GM10266 (cell line): Measurements from ENCODE around the gene SMCO3.

ENCODE experiments used
- DNase-seq: peaks from one replicate; pipeline ENCODE4 v3.0.0; 2012; ENCODE audit errors: extremely low spot score
- CTCF ChIP-seq: IDR thresholded peaks from 2 replicates; pipeline ENCODE4 v1.5.1; 2012; ENCODE audit warnings: mild to moderate bottlenecking, low read depth; ENCODE audit not compliant: control insufficient read depth, insufficient read depth; ENCODE audit errors: missing control alignments

Gene SMCO3

GRCh38 chr12:14841761-14842160, 27.8 kb upstream of the SMCO3 start:
- DNase-seq = no peak
- TF ChIP-seq CTCF = no peak

GRCh38 chr12:14840616-14841015, 26.6 kb upstream of the SMCO3 start:
- TF ChIP-seq CTCF = no peak
- DNase-seq = no peak

GRCh38 chr12:14839262-14839661, 25.3 kb upstream of the SMCO3 start:
- no peak for DNase-seq
- no peak for TF ChIP-seq CTCF

GRCh38 chr12:14836336-14837210, 22.6 kb upstream of the SMCO3 start:
- no peak for TF ChIP-seq CTCF
- no peak for DNase-seq

- no peak for TF ChIP-seq CTCF
- DNase-seq = no peak
Measured at GRCh38 chr12:14834509-14834908, 20.5 kb upstream of the SMCO3 start.

GRCh38 chr12:14833952-14834351, 20.0 kb upstream of the SMCO3 start:
- no peak for TF ChIP-seq CTCF
- no peak for DNase-seq

GRCh38 chr12:14833336-14833735, 19.4 kb upstream of the SMCO3 start:
- no peak for TF ChIP-seq CTCF
- no peak for DNase-seq
